ENCODE measurements around the gene TYW3.

TYW3 gene

DNA sequence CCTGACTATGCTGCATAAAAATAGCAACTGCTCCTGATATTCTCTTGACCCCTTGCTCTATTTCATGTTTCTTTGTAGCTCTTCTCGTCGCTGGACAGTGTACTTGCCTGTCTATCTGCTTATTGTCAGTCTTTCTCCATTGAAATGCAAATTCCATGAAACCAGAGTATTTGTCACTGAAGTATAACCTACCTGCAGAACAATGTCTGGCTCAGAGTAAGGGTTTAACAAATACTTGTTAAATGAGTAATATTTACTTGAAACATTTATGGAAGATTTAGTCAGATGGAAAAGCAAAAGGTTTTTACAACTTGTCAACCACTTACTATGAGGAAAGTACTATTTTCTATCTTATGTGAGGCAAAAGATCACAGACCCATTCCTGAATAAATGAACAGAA, 39.5 kb upstream of the TYW3 start:
- TF ChIP-seq, protein P1, sequence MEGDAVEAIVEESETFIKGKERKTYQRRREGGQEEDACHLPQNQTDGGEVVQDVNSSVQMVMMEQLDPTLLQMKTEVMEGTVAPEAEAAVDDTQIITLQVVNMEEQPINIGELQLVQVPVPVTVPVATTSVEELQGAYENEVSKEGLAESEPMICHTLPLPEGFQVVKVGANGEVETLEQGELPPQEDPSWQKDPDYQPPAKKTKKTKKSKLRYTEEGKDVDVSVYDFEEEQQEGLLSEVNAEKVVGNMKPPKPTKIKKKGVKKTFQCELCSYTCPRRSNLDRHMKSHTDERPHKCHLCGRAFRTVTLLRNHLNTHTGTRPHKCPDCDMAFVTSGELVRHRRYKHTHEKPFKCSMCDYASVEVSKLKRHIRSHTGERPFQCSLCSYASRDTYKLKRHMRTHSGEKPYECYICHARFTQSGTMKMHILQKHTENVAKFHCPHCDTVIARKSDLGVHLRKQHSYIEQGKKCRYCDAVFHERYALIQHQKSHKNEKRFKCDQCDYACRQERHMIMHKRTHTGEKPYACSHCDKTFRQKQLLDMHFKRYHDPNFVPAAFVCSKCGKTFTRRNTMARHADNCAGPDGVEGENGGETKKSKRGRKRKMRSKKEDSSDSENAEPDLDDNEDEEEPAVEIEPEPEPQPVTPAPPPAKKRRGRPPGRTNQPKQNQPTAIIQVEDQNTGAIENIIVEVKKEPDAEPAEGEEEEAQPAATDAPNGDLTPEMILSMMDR (IDR thresholded peaks at IDR 0.05) = no peak

DNA sequence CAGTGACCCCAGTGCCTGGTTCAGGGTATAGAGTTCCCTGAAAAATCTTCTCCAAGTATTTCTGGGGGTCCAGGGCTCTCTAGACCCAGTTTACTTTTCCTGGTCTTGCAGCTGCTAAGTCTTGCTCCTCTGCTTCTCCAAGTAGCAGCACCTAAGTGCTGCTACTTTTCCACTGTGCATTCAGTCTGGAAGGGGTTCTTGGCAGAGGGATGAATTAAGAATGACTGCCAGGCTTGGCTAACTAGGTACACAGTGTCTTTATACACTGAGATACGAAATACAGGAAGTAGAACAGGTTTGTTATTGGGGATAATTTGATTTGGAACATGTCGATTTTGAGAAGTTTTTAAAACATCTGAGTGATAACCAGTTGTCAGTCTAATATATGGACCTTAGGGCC, 35.1 kb upstream of the TYW3 start:
- TF ChIP-seq, protein P1 (IDR thresholded peaks at IDR 0.05) = no peak

DNA sequence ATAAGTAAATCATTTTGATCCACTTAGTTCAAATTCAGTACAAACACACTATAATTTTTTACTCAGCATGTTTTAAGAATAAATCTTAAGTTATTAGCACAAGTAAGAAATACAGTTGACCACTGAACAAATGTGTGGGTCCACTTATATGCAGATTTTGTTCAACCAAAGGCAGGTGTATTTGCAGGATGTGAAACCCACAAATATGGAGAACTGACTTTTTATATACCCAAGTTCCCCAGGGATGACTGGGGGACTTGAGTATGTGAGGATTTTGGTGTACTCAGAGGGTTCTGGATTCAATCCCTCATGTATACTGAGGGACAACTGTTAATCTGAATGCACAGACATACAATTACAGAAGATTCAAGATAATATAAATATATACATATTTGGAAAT, 33.6 kb upstream of the TYW3 start:
- TF ChIP-seq, protein P1 (IDR thresholded peaks at IDR 0.05) = no peak

DNA sequence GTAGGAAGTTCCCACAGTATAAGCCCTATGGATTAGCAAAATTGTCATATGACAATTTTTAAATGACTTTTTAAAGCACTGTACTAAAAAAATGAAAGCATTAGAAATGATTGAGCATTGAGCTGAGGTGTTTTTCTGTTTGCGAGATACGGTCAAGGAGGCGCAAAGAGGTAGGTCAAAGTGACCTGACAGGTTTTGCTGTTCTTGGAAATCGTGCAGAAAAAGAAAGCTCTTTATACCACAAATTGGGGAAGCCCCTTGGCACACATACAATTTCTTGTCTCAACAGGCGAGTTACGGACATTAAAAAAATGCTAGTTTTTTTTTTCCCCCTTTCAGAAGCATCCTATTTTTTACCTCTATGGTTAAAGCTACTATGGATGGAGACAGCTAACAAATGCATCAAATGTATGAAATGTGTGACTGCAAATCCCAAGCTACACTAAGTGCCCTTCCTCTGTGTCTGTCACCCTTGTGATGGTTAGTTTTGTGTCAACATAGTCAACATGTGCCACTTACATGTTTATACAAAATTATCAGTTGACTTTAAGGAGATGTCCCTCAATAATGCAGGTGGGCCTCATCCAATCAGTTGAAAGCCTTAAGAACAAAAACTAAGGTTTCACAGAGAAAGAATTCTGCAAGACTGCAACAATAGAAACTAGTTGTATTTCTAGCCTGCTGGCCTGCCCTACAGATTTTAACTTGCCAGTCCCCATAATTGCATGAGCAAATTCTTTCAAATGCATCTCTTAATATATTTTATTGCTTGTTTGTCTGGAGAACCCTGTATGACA, 29.4 kb upstream of the TYW3 start:
- TF ChIP-seq, protein P1 (IDR thresholded peaks at IDR 0.05) = no peak

DNA sequence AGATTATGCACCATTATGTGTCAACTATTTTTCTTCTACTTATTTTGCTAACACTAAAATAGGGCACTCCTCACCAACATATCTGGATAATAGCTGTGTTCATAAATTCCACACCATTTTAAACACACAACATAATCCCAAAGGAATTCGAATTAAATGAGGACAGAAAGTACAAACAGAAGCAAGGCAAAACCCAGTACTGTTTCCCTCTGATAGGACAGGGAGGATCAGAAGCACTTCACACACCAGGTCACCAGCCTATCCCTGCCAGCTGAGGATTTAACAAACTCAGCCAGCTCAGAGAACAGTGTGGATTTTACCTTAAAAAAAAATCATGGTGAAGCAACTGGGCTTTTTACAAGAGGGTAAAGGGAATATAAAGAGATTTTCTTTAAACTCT, 20.1 kb upstream of the TYW3 start:
- TF ChIP-seq, protein P1 (IDR thresholded peaks at IDR 0.05) = no peak

DNA sequence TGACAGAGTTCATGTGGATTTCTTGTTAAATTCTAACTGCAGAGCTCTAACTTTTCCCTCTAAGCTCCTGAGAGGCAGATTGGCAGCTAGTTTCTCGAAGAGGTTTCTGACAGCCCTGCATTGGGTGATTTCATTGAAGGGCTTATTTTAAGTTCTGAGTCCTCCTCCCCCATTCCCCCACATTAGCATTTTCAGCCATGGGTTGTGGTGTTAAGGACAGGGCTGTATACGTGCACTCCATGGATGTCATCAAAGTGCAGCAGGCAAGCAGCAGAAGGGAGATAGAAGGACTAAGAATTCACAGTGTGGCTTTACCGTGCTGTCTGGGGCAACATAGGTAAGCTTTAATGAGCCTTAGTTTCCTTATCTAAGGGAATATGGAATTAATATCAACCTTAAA, 19.1 kb upstream of the TYW3 start:
- TF ChIP-seq, protein P1 (IDR thresholded peaks at IDR 0.05) = no peak

DNA sequence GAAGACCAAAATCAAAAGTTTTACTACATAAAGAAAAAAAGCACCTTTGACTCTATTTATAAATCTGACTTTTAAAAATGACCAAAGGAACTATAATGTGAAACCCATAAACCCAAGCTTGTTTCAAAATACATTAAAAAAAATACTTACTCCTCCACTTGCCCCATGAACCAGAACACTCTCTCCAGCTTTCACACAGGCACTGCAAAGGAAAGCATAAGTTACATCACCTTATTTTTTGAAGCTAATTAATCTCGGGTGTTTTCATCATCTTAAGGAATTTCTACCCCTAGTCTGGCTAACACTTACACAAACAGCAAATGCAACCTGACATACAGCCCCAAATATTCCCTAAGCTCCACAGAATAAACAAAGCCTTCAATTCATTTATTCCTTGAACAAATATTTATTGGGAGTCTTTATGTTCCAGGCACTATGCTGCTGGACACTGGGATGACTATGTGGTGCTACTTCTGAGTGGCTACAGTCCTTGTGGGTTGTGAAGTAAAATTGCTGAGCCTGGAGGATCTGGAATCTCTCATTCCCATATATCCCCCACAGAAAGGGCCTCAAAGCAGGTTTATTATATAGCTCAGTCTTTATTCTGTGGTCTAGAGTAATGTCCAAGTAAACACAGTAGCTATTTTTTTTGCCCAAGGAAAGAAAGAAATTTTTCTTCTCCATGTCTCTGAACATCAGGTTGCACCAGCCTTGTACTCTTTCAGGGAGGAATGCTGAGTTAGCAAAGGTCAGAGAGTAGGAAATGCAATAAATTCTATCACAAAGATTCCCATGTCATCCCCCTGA, 18.3 kb upstream of the TYW3 start:
- TF ChIP-seq, protein P1 (IDR thresholded peaks at IDR 0.05) = no peak
